Measurements from ENCODE around the gene IL2.

GRCh38 chr4:122476745-122477144, 20.2 kb upstream of the IL2 start:
- TF ChIP-seq CTCF (IDR thresholded peaks at IDR 0.05; ENCODE audit: low read depth, low read length) = no peak
- no peak for TF ChIP-seq EZH2phosphoT487 (IDR thresholded peaks at IDR 0.05; ENCODE audit: low read depth)

All from OCI-LY3 (cell line).